ENCODE results near the gene CALML3. TPM values are rescaled to one million over a fixed set of nuclear protein-coding genes. Genes with fewer than 3 reads are reported as not detected.

Gene CALML3
- total RNA-seq, 1 experiment from 2014 or later, result not detected

- Histone ChIP-seq H2AFZ (no peak overlapping the region), H3K36me3 (ENCODE audit: low read depth) (no peaks in the 10 kb centered on the region), H3F3A (ENCODE audit: insufficient read depth, low read depth) (no peaks in the 10 kb centered on the region), H3K9me3 (ENCODE audit: insufficient read depth, low read depth) (no peaks in the 10 kb centered on the region), H4K20me1 (ENCODE audit: insufficient read depth) (no peaks in the 10 kb centered on the region), H3K27me3 (ENCODE audit: insufficient read depth, low read depth) (no peaks in the 10 kb centered on the region), H3K4me3 (no peak overlapping the region), H3K4me2 (no peak overlapping the region), H3K4me1 (replicated peaks; ENCODE audit: insufficient read depth) (no peaks in the 10 kb centered on the region), H3K27ac (no peak overlapping the region), H3K79me2 (ENCODE audit: low read depth) (no peaks in the 10 kb centered on the region), H3K9me2 (ENCODE audit: insufficient read depth) (no peaks in the 10 kb centered on the region)
- ChIA-PET POLR2A (ENCODE audit: unreplicated experiment) (interaction anchor here (0.6 kb wide), 1 partner anchor 63 kb away, joined by 16 read pairs; no protein-coding TSS in a partner anchor), CTCF (no interaction called here)
- no TSS peak for BruUV-seq (replicated peaks)
- TF ChIP-seq EZH2 (IDR thresholded peaks at IDR 0.05; ENCODE audit: low read depth), result no peak
- no peak for TF ChIP-seq CTCF (conservative IDR thresholded peaks at IDR 0.05)
- intact Hi-C loops (cut with micrococcal nuclease; ENCODE audit: unreplicated experiment), result no loop called here
- DNase-seq, result no peak
Observed at GRCh38 chr10:5526691-5527331, 2.0 kb downstream of the CALML3 start.

GRCh38 chr10:5527332-5528200 lies 2.8 kb downstream of the CALML3 start:
- H3K9me2 ChIP-seq (ENCODE audit: insufficient read depth), result no peaks in the 10 kb centered on the region
- no peaks in the 10 kb centered on the region for H3K4me1 ChIP-seq (replicated peaks; ENCODE audit: insufficient read depth)
- H3K27ac ChIP-seq, result no peak overlapping the region
- CTCF ChIA-PET, result no interaction called here
- H3K4me3 ChIP-seq, result no peak overlapping the region
- no peak overlapping the region for H3K4me2 ChIP-seq
- H3K27me3 ChIP-seq (ENCODE audit: insufficient read depth, low read depth), result no peaks in the 10 kb centered on the region
- H2AFZ ChIP-seq, result no peak overlapping the region
- TF ChIP-seq CTCF (conservative IDR thresholded peaks at IDR 0.05) (no peak), EZH2 (IDR thresholded peaks at IDR 0.05; ENCODE audit: low read depth) (no peak)
- POLR2A ChIA-PET (ENCODE audit: unreplicated experiment), result interaction anchor here (0.6 kb wide), 1 partner anchor 62 kb away, joined by 16 read pairs; no protein-coding TSS in a partner anchor
- H3K36me3 ChIP-seq (ENCODE audit: low read depth), result no peaks in the 10 kb centered on the region
- intact Hi-C loops (cut with micrococcal nuclease; ENCODE audit: unreplicated experiment), result no loop called here
- H3K9me3 ChIP-seq (ENCODE audit: insufficient read depth, low read depth), result no peaks in the 10 kb centered on the region
- BruUV-seq (replicated peaks), result no TSS peak
- no peaks in the 10 kb centered on the region for H4K20me1 ChIP-seq (ENCODE audit: insufficient read depth)
- DNase-seq, result no peak
- H3F3A ChIP-seq (ENCODE audit: insufficient read depth, low read depth), result no peaks in the 10 kb centered on the region
- H3K79me2 ChIP-seq (ENCODE audit: low read depth), result no peaks in the 10 kb centered on the region

GRCh38 chr10:5528989-5529701 lies 4.4 kb downstream of the CALML3 start:
- Histone ChIP-seq H4K20me1 (ENCODE audit: insufficient read depth) (no peaks in the 10 kb centered on the region), H3K4me3 (no peak overlapping the region), H3F3A (ENCODE audit: insufficient read depth, low read depth) (no peaks in the 10 kb centered on the region), H3K27ac (no peak overlapping the region), H2AFZ (no peak overlapping the region), H3K36me3 (ENCODE audit: low read depth) (no peaks in the 10 kb centered on the region), H3K79me2 (ENCODE audit: low read depth) (no peaks in the 10 kb centered on the region), H3K9me2 (ENCODE audit: insufficient read depth) (no peaks in the 10 kb centered on the region), H3K9me3 (ENCODE audit: insufficient read depth, low read depth) (no peaks in the 10 kb centered on the region), H3K27me3 (ENCODE audit: insufficient read depth, low read depth) (no peaks in the 10 kb centered on the region), H3K4me1 (replicated peaks; ENCODE audit: insufficient read depth) (no peaks in the 10 kb centered on the region), H3K4me2 (no peak overlapping the region)
- ChIA-PET CTCF (no interaction called here), POLR2A (ENCODE audit: unreplicated experiment) (no interaction called here)
- intact Hi-C loops (cut with micrococcal nuclease; ENCODE audit: unreplicated experiment), result no loop called here
- TF ChIP-seq EZH2 (IDR thresholded peaks at IDR 0.05; ENCODE audit: low read depth) (no peak), CTCF (conservative IDR thresholded peaks at IDR 0.05) (no peak)
- BruUV-seq (replicated peaks), result no TSS peak
- DNase-seq, result no peak
